Measurements from ENCODE around the gene PPEF2.

DNA sequence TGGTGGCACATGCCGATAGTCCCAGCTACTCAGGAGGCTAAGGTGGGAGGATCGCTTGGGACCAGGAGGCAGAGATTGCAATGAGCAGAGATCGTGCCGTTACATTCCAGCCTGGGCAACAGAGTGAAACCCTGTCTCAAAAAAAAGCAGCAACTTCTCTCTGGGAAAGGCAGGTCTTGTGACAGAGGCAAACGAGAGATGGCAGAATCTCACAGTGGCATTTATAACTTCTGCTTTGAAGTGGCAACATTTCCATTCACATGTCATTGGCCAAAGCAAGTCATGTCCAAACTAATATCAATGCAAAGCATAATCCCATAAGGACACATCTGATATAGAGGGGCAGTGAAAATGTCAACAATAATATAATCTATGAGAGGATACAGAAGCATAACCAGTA lies 79.8 kb downstream of the PPEF2 start:
- TF ChIP-seq, protein P1, sequence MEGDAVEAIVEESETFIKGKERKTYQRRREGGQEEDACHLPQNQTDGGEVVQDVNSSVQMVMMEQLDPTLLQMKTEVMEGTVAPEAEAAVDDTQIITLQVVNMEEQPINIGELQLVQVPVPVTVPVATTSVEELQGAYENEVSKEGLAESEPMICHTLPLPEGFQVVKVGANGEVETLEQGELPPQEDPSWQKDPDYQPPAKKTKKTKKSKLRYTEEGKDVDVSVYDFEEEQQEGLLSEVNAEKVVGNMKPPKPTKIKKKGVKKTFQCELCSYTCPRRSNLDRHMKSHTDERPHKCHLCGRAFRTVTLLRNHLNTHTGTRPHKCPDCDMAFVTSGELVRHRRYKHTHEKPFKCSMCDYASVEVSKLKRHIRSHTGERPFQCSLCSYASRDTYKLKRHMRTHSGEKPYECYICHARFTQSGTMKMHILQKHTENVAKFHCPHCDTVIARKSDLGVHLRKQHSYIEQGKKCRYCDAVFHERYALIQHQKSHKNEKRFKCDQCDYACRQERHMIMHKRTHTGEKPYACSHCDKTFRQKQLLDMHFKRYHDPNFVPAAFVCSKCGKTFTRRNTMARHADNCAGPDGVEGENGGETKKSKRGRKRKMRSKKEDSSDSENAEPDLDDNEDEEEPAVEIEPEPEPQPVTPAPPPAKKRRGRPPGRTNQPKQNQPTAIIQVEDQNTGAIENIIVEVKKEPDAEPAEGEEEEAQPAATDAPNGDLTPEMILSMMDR (IDR thresholded peaks at IDR 0.05): no peak
- TF ChIP-seq POLR2A (IDR thresholded peaks at IDR 0.05): no peak

All from thyroid gland (tissue), 4 donors.